ENCODE measurements around the gene NPB. TPM values are rescaled to one million over a fixed set of nuclear protein-coding genes. Genes with fewer than 3 reads are reported as not detected.

Gene NPB
- total RNA-seq, 2 experiments from 2014 or later, result not detected

DNA sequence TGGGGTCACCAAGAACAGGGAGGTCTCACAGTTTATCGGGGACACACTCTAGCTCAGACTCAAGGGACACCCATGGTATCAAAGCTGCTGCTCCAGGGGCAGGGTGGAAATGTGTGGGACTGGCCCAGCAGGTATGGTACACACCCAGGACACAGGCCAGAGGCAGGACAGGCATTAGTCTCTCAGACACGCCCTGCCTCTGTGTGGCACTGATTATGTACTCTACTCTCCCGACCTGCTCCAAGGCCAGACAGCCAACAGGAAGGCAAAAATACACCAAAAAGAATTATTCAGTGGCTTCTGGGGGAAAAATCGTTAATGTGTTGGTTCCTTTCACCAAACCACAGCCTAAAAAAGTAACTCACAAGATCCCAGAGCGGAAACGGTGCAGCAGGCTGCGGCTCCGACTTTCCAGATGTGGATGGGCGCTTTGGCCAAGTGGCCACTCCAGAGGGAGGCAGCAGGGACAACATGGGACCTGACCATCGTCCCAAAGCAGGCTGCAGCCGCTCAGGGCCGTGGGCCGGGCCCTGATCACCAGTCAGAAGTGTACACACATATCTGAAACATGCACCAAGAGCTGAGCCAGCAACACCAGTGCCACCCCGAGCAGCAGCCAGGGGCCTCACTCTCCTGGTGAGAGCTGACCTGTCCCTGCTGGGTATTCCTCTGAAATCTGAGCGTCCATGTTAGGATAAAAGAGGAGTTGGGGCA lies 17.0 kb downstream of the NPB start:
- Mint-ChIP-seq H3K4me1 (ENCODE audit: low read depth) (peaks cover 24% of the 10 kb centered on the region), H3K4me3 (no peak overlapping the region), H3K9me3 (no peaks in the 10 kb centered on the region), H3K27ac (no peak overlapping the region), H3K36me3 (peaks cover 24% of the 10 kb centered on the region), H3K27me3 (no peaks in the 10 kb centered on the region)
- ChIA-PET CTCF (interaction anchor here (0.5 kb wide), 1 partner anchor 40 kb away, joined by 3 read pairs; no protein-coding TSS in a partner anchor), POLR2A (no interaction called here)
- no peak for DNase-seq
- intact Hi-C loops (cut with micrococcal nuclease), result loop anchor here (1.0 kb wide), 1 partner anchor 58 kb away; the partner anchor contains the start of gene ASPSCR1

DNA sequence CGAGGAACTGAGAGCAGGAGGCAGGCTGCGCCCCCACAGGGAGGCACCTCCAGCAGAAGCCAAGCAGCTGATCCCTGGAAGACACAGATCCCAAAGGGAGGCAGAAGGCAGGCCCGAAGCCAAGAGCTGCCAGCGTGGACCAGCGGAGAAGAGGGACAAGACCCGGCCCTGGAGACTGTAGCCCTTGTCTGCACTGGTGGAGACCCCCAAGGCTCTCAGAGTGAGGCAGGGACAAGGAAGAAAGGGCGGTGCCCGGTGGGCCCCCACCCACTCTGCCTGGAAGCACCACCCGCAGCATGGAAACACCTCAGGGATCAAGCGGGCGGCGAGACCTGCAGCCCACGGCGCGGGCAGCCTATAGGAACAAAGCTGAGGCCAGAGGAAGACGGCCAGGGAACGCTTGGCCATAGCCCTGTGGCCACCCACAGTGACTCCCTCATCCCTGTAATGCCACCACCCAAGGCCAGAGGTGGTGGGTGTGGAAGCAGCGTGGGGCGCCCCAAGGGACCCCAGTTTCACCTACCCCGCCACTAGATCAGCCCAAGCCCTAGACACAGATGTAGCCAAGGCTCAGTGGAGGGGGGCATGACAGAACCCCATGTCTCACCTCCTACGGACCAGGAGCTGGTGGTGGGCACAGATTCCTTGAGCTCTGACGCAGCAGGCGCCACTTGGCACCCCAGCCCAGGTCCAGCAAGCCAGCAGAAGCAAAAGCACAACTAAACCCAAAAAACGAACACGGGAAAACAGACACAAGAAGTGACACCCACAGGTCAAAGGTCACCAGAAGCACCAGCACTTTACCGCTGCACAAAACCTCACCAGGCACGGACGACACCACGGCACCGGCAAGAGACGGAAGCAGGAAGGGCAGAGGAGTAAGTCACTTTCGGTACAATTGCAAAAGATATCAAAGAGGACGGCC lies 18.8 kb downstream of the NPB start:
- peaks cover 16% of the 10 kb centered on the region for H3K36me3 Mint-ChIP-seq
- H3K4me3 Mint-ChIP-seq, result no peak overlapping the region
- no peaks in the 10 kb centered on the region for H3K9me3 Mint-ChIP-seq
- peaks cover 27% of the 10 kb centered on the region for H3K4me1 Mint-ChIP-seq (ENCODE audit: low read depth)
- ChIA-PET CTCF (interaction anchor here (0.6 kb wide), 1 partner anchor 246 kb away, joined by 3 read pairs; no protein-coding TSS in a partner anchor), POLR2A (no interaction called here)
- DNase-seq, result no peak
- no peaks in the 10 kb centered on the region for H3K27me3 Mint-ChIP-seq
- intact Hi-C loops (cut with micrococcal nuclease), result no loop called here
- H3K27ac Mint-ChIP-seq, result no peak overlapping the region

GRCh38 chr17:81921537-81921862 lies 19.5 kb downstream of the NPB start:
- Mint-ChIP-seq H3K4me1 (ENCODE audit: low read depth) (peaks cover 30% of the 10 kb centered on the region), H3K27ac (no peak overlapping the region), H3K4me3 (no peak overlapping the region), H3K36me3 (peaks cover 13% of the 10 kb centered on the region), H3K27me3 (no peaks in the 10 kb centered on the region), H3K9me3 (no peaks in the 10 kb centered on the region)
- POLR2A ChIA-PET, result no interaction called here
- no peak for DNase-seq
- intact Hi-C loops (cut with micrococcal nuclease), result no loop called here
- CTCF ChIA-PET, result interaction anchor here (0.6 kb wide), 2 partner anchors 73 to 247 kb away, joined by 3 read pairs; no protein-coding TSS in a partner anchor

DNA sequence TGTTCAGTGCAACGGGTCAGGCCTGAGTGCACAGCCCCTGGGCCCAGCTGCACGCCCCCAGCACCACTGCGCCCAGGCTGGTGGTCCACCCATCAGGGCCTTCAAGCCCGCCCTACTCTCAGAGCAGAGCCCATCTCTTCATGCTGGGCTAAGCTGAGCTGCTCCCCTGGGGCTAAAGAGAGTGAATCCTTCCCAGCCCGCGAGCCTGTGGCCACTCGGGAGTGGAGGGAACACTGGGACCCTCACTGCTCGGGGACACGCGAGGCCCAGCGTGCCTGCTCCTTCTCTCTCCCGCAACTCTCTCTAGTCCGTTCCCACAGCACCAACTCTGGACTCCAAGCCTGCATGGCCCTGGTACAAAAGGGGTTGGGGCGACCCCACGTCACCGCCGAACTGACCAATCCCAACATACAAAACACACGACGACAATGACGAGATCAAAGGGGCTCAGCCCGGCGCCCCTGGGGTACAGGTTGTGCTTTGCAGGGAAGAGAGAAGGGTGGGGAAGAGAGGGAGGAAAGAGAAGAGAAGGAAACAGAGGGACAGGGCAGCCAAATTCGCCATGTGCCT lies 20.0 kb downstream of the NPB start:
- Mint-ChIP-seq H3K4me1 (ENCODE audit: low read depth) (peaks cover 27% of the 10 kb centered on the region), H3K9me3 (no peaks in the 10 kb centered on the region), H3K27me3 (no peaks in the 10 kb centered on the region), H3K36me3 (peaks cover 9% of the 10 kb centered on the region), H3K4me3 (no peak overlapping the region), H3K27ac (no peak overlapping the region)
- intact Hi-C loops (cut with micrococcal nuclease), result no loop called here
- ChIA-PET POLR2A (no interaction called here), CTCF (interaction anchor here (0.6 kb wide), 1 partner anchor 73 kb away, joined by 3 read pairs; no protein-coding TSS in a partner anchor)
- DNase-seq, result no peak

DNA sequence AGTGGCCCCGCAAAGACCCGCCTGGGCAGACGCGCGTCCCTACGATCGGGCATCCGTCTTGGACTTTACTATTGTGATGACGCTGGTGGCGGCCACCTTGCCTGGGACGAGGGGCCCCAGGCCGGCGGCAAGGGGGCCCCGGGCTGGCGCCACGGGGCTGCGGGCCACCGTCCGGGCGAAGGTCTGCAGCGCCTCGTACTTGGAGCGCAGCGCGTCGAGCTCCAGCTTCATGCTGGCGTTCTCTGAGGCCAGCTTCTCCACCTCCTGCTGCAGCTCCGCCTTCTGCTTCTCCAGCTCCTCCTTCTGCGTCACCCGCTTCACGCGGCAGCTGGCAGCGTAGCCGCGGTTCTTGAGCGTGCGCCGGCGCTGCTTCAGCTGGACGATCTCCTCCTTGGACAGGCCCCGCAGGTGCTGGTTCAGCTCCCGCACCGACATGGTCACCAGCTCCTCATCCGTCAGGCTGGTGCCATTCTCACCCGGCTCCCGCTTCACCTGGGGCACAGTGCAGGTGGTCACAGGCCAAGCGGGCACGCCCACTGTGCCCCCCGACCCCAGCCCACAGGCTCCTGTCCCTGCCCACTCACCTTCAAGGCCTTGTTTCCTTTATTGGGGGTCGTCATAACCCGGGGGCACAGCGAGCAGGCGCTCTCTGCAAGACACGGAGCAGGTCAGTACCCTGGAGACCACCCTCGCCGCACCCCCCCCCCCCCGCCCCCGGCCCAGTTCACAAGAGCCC lies 20.7 kb downstream of the NPB start:
- no peak for DNase-seq
- ChIA-PET POLR2A (no interaction called here), CTCF (interaction anchor here (0.6 kb wide), 1 partner anchor 186 kb away, joined by 3 read pairs; no protein-coding TSS in a partner anchor)
- H3K4me3 Mint-ChIP-seq, result no peak overlapping the region
- H3K27ac Mint-ChIP-seq, result no peak overlapping the region
- H3K36me3 Mint-ChIP-seq, result peaks cover 8% of the 10 kb centered on the region
- H3K4me1 Mint-ChIP-seq (ENCODE audit: low read depth), result peaks cover 24% of the 10 kb centered on the region
- intact Hi-C loops (cut with micrococcal nuclease), result no loop called here
- H3K9me3 Mint-ChIP-seq, result no peaks in the 10 kb centered on the region
- no peaks in the 10 kb centered on the region for H3K27me3 Mint-ChIP-seq

- intact Hi-C loops (cut with micrococcal nuclease), result no loop called here
- Mint-ChIP-seq H3K36me3 (peaks cover 8% of the 10 kb centered on the region), H3K27ac (no peak overlapping the region), H3K9me3 (no peaks in the 10 kb centered on the region), H3K27me3 (peaks cover under 1% of the 10 kb centered on the region), H3K4me1 (ENCODE audit: low read depth) (peaks cover 19% of the 10 kb centered on the region), H3K4me3 (no peak overlapping the region)
- DNase-seq, result no peak
- POLR2A ChIA-PET, result no interaction called here
- CTCF ChIA-PET, result interaction anchor here (0.6 kb wide), 1 partner anchor 185 kb away, joined by 3 read pairs; no protein-coding TSS in a partner anchor
Observed at GRCh38 chr17:81923302-81924260, 21.5 kb downstream of the NPB start.

DNA sequence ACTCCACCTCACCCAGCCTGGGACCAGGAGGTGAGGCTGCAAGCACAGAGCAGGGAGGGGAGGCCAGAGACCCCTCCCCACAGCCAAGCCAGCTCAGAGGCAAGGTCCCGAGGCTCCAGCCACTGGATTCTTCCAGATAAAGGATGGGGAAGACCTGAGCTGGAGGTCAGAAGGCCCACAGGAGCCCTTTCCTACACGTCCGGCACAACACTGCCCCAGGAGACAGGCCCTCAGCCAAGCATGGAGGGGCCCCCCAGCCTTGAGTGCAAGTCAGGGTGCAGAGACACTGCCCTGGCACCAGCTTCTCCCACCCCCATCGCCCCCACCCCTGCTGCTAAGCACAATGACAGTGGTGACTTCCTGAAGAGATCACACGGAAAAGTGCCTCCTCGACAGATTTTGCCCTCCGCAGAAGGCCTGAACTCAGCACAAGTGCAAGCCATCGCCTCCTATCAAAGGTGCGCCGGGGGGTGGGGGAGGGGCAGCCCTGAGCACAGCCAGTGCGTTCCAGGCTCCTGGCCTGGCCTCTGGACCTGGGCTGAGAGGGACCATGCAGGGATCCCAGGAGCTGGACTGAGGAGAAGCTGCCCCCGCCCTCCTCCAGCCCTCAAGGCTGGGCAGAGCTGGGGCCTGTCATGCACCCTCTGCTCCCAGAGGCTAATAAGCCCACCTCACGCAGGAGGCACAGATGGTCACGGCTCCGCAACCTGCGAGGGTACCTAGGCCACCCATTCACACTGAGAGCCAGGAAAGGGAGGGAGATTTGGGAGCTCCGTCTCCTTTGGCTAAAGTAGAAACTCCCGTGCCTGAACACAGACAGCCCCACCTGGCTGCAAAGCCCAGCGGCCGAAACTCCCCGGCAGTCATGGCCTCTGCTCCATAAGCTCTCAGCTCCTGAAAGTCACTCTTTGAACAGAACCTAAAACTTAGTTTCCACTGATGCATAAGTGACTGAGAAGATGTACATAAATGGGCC lies 22.8 kb downstream of the NPB start:
- Mint-ChIP-seq H3K4me3 (peak overlapping the region; percentile 83), H3K27ac (peak overlapping the region; percentile 62), H3K36me3 (peaks cover 8% of the 10 kb centered on the region), H3K27me3 (peaks cover 8% of the 10 kb centered on the region), H3K9me3 (no peaks in the 10 kb centered on the region), H3K4me1 (ENCODE audit: low read depth) (peaks cover 15% of the 10 kb centered on the region)
- DNase-seq, result peak; percentile 55
- ChIA-PET CTCF (interaction anchor here (0.5 to 1.1 kb wide), 2 partner anchors 18 to 97 kb away, joined by 3 to 5 read pairs; no protein-coding TSS in a partner anchor), POLR2A (interaction anchor here (2.1 kb wide), 1 partner anchor 8 kb away, joined by 7 read pairs; the partner anchor contains the start of gene SIRT7)
- intact Hi-C loops (cut with micrococcal nuclease), result loop anchor here (5.0 kb wide), 1 partner anchor 53 kb away; the partner anchor contains the start of gene ARHGDIA

- intact Hi-C loops (cut with micrococcal nuclease), result loop anchor here (5.0 kb wide), 1 partner anchor 54 kb away; the partner anchor contains the start of gene ARHGDIA
- H3K4me3 Mint-ChIP-seq, result peak overlapping the region; percentile 83
- H3K4me1 Mint-ChIP-seq (ENCODE audit: low read depth), result peaks cover 15% of the 10 kb centered on the region
- ChIA-PET CTCF (interaction anchor here (0.7 to 1.4 kb wide), 3 partner anchors 9 to 96 kb away, joined by 3 to 7 read pairs (median 5); no protein-coding TSS in a partner anchor), POLR2A (interaction anchor here (0.8 to 2.1 kb wide), 5 partner anchors 9 to 57 kb away, joined by 3 to 7 read pairs (median 3); partner anchors contain the start of genes PCYT2 and SIRT7)
- H3K36me3 Mint-ChIP-seq, result peaks cover 7% of the 10 kb centered on the region
- H3K27ac Mint-ChIP-seq, result peak overlapping the region; percentile 87
- peaks cover 11% of the 10 kb centered on the region for H3K27me3 Mint-ChIP-seq
- no peaks in the 10 kb centered on the region for H3K9me3 Mint-ChIP-seq
- no peak for DNase-seq
Observed at GRCh38 chr17:81925860-81926450, 23.9 kb downstream of the NPB start.

DNA sequence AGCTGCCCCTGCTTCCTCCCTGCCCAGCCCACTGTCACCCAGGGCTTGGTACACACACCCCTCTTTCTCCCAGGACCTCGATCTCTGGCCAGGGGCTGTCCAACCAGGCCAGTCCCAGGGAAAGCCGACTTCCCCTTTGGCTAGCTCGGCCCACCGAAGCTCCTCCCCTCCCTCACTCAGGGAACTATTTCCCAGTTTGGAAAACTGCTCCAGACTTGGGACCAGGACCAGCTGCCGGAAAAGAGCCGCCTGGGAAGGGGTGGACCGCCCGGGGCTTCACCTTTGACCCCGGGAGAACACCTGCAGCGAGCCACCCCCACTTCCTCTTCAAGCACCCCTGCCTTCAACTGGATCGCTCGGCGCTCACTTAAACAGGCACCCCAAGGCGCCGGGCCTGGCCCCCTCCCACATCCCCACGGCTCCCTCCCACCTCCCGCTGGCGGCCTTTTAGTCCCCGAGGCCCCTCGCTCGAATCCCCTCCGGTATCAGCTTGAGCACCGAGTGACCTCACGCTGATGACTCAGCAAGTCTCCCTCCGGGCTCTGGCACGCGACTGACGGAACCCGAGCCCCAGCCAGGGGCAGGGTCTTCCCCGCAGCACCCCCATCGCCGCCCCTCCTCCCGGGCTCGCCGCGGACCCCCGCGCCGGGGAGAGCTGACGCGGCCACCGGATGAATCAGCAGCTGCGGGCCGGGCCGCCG lies 24.6 kb downstream of the NPB start:
- peak; percentile 78 for DNase-seq
- Mint-ChIP-seq H3K36me3 (peaks cover 4% of the 10 kb centered on the region), H3K27ac (peak overlapping the region; percentile 87), H3K27me3 (peaks cover 11% of the 10 kb centered on the region), H3K4me1 (ENCODE audit: low read depth) (peaks cover 15% of the 10 kb centered on the region), H3K9me3 (no peaks in the 10 kb centered on the region), H3K4me3 (peak overlapping the region; percentile 83)
- intact Hi-C loops (cut with micrococcal nuclease), result loop anchor here (5.0 kb wide), 1 partner anchor 54 kb away; the partner anchor contains the start of gene ARHGDIA
- ChIA-PET CTCF (interaction anchor here (0.7 to 2.2 kb wide), 5 partner anchors 9 to 112 kb away, joined by 3 to 7 read pairs (median 5); no protein-coding TSS in a partner anchor), POLR2A (interaction anchor here (0.6 to 2.1 kb wide), 8 partner anchors 9 to 95 kb away, joined by 3 to 7 read pairs (median 3); partner anchors contain the start of genes MCRIP1, PCYT2 and SIRT7)

Measured in activated CD4-positive, alpha-beta memory T cell treated with anti-CD3 and anti-CD28 coated beads for 36 hours (primary cell).